Ovary (tissue), 3 donors: ENCODE results near the gene CD86.

Experiments
- EP300 ChIP-seq: sonication (generic); formaldehyde crosslinking; IDR thresholded peaks from one replicate; pipeline ENCODE4 v1.6.1; 2017; ENCODE audit warnings: antibody characterized with exemption
- POLR2A ChIP-seq: fragments of 450-650 bp; IDR thresholded peaks from one replicate; pipeline ENCODE4 v1.6.1; 2017; ENCODE audit warnings: antibody characterized with exemption, mild to moderate bottlenecking, moderate library complexity
- TF ChIP-seq, protein P1 (sequence below), 3 donors: fragments of 450-650 bp in 2 of 3; fragments of 200-600 bp in 1 of 3; IDR thresholded peaks; one replicate each; pipeline versions ENCODE4 v1.5.1 to v1.8.0; 2016 to 2022; ENCODE audit warnings: antibody characterized with exemption in 3 of 3, mild to moderate bottlenecking in 1 of 3
- donor health status: DM: no; HTN: no; CAD: no.

- TF ChIP-seq, protein P1, sequence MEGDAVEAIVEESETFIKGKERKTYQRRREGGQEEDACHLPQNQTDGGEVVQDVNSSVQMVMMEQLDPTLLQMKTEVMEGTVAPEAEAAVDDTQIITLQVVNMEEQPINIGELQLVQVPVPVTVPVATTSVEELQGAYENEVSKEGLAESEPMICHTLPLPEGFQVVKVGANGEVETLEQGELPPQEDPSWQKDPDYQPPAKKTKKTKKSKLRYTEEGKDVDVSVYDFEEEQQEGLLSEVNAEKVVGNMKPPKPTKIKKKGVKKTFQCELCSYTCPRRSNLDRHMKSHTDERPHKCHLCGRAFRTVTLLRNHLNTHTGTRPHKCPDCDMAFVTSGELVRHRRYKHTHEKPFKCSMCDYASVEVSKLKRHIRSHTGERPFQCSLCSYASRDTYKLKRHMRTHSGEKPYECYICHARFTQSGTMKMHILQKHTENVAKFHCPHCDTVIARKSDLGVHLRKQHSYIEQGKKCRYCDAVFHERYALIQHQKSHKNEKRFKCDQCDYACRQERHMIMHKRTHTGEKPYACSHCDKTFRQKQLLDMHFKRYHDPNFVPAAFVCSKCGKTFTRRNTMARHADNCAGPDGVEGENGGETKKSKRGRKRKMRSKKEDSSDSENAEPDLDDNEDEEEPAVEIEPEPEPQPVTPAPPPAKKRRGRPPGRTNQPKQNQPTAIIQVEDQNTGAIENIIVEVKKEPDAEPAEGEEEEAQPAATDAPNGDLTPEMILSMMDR (IDR thresholded peaks at IDR 0.05), result no peak
- no peak for TF ChIP-seq POLR2A
- TF ChIP-seq EP300, result no peak
These were observed 31.7 kb upstream of the CD86 start for GRCh38 chr3:122023335-122023910.
